Peyer's patch (tissue), 4 donors: ENCODE data around the gene FCGR2B. TPM values are rescaled to one million over a fixed set of nuclear protein-coding genes. Genes with fewer than 3 reads are reported as not detected.
"Not testable (repeated sequence)": the region's sequence is repeated elsewhere in the genome, so short reads cannot be mapped to it uniquely, and the experiment has no call there.

Experiments used
- DNase-seq, 3 donors: peaks; one replicate each; pipeline ENCODE4 v3.0.0-alpha.2; 2017 to 2019
- H3K27ac ChIP-seq, 4 donors: fragments of 200-600 bp; sonication (generic); one replicate each; pipeline ENCODE4 v1.5.1; 2016 to 2019
- H3K27me3 ChIP-seq, 2 donors: fragments of 200-600 bp; sonication (generic); one replicate each; pipeline ENCODE4 v1.5.1; 2019
- H3K36me3 ChIP-seq, 3 donors: fragments of 200-600 bp; sonication (generic); one replicate each; pipeline ENCODE4 v1.5.1; 2016 to 2019
- H3K4me1 ChIP-seq, 4 donors: fragments of 200-600 bp; sonication (generic); one replicate each; pipeline ENCODE4 v1.5.1; 2016 to 2019
- H3K4me3 ChIP-seq, 4 donors: fragments of 200-600 bp; sonication (generic); 1 replicate in 3 of 4; 2 replicates in 1 of 4; pipeline ENCODE4 v1.5.1; 2016 to 2019; ENCODE audit warnings: mild to moderate bottlenecking in 1 of 4
- H3K9me3 ChIP-seq, 4 donors: fragments of 200-600 bp; sonication (generic); one replicate each; pipeline ENCODE4 v1.5.1; 2016 to 2019; ENCODE audit warnings: mild to moderate bottlenecking in 1 of 4
- total RNA-seq, 4 donors: library from RNA; depleted of rRNA; stranded (reverse); fragments of >200 nt; gene quantifications; one replicate each; pipeline ENCODE4 v1.1.0, GENCODE V29; 2016

FCGR2B gene
- 10 to 100 TPM in 2 of 4 donors, 1 to 10 TPM in 1, under 1 TPM in 1; 0.95 to 50.3 (median 10.8) TPM for total RNA-seq

- not testable (repeated sequence) for H3K36me3 ChIP-seq, H3K4me1 ChIP-seq, DNase-seq, H3K27me3 ChIP-seq, H3K9me3 ChIP-seq, H3K4me3 ChIP-seq
- peak within 1 kb of the TSS in 1 of 4 donors; percentile 38 for H3K27ac ChIP-seq
Observed at GRCh38 chr1:161662684-161663339, at the start of gene FCGR2B. TSS of gene FCGR2B (plus strand) at chr1:161663143. CDS start at chr1:161663242, 99 bp downstream.

GRCh38 chr1:161616417-161616816 is 46.5 kb upstream of the FCGR2B start:
- DNase-seq, H3K27ac ChIP-seq, H3K27me3 ChIP-seq, H3K4me3 ChIP-seq, H3K36me3 ChIP-seq, H3K9me3 ChIP-seq, H3K4me1 ChIP-seq: not testable (repeated sequence)

GRCh38 chr1:161618517-161618916 is 44.4 kb upstream of the FCGR2B start:
- not testable (repeated sequence) for H3K4me1 ChIP-seq, H3K36me3 ChIP-seq, H3K27me3 ChIP-seq, H3K27ac ChIP-seq, H3K4me3 ChIP-seq, H3K9me3 ChIP-seq, DNase-seq

- H3K27me3 ChIP-seq, H3K4me3 ChIP-seq, H3K4me1 ChIP-seq, H3K9me3 ChIP-seq, H3K27ac ChIP-seq, DNase-seq, H3K36me3 ChIP-seq: not testable (repeated sequence)
Observed at GRCh38 chr1:161620399-161620798, 42.5 kb upstream of the FCGR2B start.

GRCh38 chr1:161621181-161622000 is 41.6 kb upstream of the FCGR2B start:
- Histone ChIP-seq H3K27ac (peak overlapping the region in 3 of 4 donors; percentile 58 to 74 (median 70)), H3K4me3 (peak overlapping the region; percentile 28 to 45 (median 38))
- H3K27me3 ChIP-seq, H3K36me3 ChIP-seq, H3K4me1 ChIP-seq, H3K9me3 ChIP-seq: not testable (repeated sequence)
- peak; percentile 53 to 83 (median 57) for DNase-seq

GRCh38 chr1:161622054-161622453 is 40.9 kb upstream of the FCGR2B start:
- H3K4me3 ChIP-seq = peak overlapping the region in 2 of 4 donors; percentile 40 to 45
- peak in 2 of 3 donors; percentile 47 to 56 for DNase-seq
- H3K27ac ChIP-seq = peak overlapping the region in 2 of 4 donors; percentile 70 to 74
- not testable (repeated sequence) for H3K27me3 ChIP-seq, H3K4me1 ChIP-seq, H3K36me3 ChIP-seq, H3K9me3 ChIP-seq

GRCh38 chr1:161623401-161624051 is 39.4 kb upstream of the FCGR2B start:
- not testable (repeated sequence) for H3K4me3 ChIP-seq, DNase-seq, H3K9me3 ChIP-seq, H3K4me1 ChIP-seq, H3K27me3 ChIP-seq, H3K36me3 ChIP-seq
- H3K27ac ChIP-seq = peak overlapping the region in 2 of 4 donors; percentile 40 to 49

- not testable (repeated sequence) for DNase-seq, H3K4me3 ChIP-seq, H3K27me3 ChIP-seq, H3K4me1 ChIP-seq, H3K36me3 ChIP-seq, H3K27ac ChIP-seq, H3K9me3 ChIP-seq
Observed at GRCh38 chr1:161624605-161625004, 38.3 kb upstream of the FCGR2B start.

GRCh38 chr1:161626445-161627146 is 36.3 kb upstream of the FCGR2B start:
- not testable (repeated sequence) for H3K27me3 ChIP-seq, H3K27ac ChIP-seq, H3K9me3 ChIP-seq, H3K4me1 ChIP-seq, H3K4me3 ChIP-seq, H3K36me3 ChIP-seq
- peak in 1 of 3 donors; percentile 39 for DNase-seq

GRCh38 chr1:161630128-161630742 is 32.7 kb upstream of the FCGR2B start:
- H3K27me3 ChIP-seq, H3K27ac ChIP-seq, H3K9me3 ChIP-seq, H3K4me1 ChIP-seq, H3K36me3 ChIP-seq, DNase-seq, H3K4me3 ChIP-seq: not testable (repeated sequence)
